Type B pancreatic cell (in vitro differentiated cells): ENCODE measurements around the gene RAB20. TPM values are rescaled to one million over a fixed set of nuclear protein-coding genes. Genes with fewer than 3 reads are reported as not detected.

ENCODE experiments used
- DNase-seq: peaks from one replicate; pipeline ENCODE4 v3.0.0; 2021; ENCODE audit warnings: mixed read lengths; ENCODE audit not compliant: unreplicated experiment; ENCODE audit errors: extremely low spot score
- H3K27ac Mint-ChIP-seq: 2 replicates; pipeline ENCODE4 v1.8.0; 2021; ENCODE audit warnings: mild to moderate bottlenecking, mixed read lengths
- H3K27me3 Mint-ChIP-seq: 2 replicates; pipeline ENCODE4 v1.8.0; 2021; ENCODE audit warnings: mixed read lengths
- H3K36me3 Mint-ChIP-seq: 2 replicates; pipeline ENCODE4 v1.8.0; 2021; ENCODE audit warnings: mixed read lengths
- H3K4me1 Mint-ChIP-seq: one replicate; pipeline ENCODE4 v1.8.0; 2021; ENCODE audit warnings: mixed read lengths; ENCODE audit not compliant: unreplicated experiment
- H3K4me3 Mint-ChIP-seq: 2 replicates; pipeline ENCODE4 v1.8.0; 2021; ENCODE audit warnings: mild to moderate bottlenecking, mixed read lengths
- H3K9me3 Mint-ChIP-seq: 2 replicates; pipeline ENCODE4 v1.8.0; 2021; ENCODE audit warnings: mixed read lengths
- total RNA-seq: library from RNA; stranded (reverse); gene quantifications from 2 replicates; pipeline ENCODE4 v1.2.1, GENCODE V29; 2021; ENCODE audit warnings: low replicate concordance
- TF ChIP-seq, protein P1 (sequence below): fragments of 200-600 bp; sonication (generic); conservative IDR thresholded peaks from 2 replicates; pipeline ENCODE4 v1.5.0; 2021; ENCODE audit warnings: antibody characterized with exemption, mild to moderate bottlenecking

RAB20 gene
- total RNA-seq, 1 donor from 2014 or later, result 6.4 TPM

DNA sequence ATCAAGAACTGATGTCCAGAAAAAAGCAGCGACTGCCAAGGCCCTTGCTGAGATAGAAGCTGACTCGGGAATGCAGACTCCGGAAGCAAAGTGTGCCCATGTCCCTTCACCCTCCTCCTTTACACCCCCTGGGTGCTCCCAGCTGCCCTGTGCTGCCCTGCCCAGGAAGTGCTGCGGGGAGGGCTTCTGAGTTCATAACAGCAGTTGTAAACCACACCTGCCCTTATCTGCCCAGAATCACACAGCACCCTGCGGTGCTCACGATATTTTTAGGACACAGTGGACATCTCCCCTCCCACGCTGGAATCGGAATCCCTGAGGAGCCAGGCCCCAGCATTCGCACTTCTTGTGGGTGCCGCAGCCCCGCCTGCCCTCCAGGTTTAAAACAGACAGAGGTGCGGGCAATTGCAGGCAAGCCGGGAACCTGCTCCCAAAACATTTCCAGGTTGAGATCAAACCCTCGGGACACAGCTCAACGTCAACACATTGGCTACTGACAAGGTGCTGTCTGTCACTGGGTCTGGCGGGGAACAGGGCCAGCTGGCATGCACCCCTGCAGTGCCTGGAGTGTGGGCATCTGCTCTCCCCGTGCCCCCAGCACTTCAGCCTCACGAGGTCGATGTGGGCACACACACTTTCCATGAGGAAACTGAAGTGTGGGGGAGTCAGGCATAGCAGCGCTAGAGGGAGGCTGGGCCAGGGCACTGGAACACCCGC lies 36.8 kb downstream of the RAB20 start:
- H3K4me1 Mint-ChIP-seq, result peaks cover 25% of the 10 kb centered on the region
- no peak overlapping the region for H3K4me3 Mint-ChIP-seq
- TF ChIP-seq, protein P1, sequence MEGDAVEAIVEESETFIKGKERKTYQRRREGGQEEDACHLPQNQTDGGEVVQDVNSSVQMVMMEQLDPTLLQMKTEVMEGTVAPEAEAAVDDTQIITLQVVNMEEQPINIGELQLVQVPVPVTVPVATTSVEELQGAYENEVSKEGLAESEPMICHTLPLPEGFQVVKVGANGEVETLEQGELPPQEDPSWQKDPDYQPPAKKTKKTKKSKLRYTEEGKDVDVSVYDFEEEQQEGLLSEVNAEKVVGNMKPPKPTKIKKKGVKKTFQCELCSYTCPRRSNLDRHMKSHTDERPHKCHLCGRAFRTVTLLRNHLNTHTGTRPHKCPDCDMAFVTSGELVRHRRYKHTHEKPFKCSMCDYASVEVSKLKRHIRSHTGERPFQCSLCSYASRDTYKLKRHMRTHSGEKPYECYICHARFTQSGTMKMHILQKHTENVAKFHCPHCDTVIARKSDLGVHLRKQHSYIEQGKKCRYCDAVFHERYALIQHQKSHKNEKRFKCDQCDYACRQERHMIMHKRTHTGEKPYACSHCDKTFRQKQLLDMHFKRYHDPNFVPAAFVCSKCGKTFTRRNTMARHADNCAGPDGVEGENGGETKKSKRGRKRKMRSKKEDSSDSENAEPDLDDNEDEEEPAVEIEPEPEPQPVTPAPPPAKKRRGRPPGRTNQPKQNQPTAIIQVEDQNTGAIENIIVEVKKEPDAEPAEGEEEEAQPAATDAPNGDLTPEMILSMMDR, result no peak
- DNase-seq, result no peak
- no peak overlapping the region for H3K27ac Mint-ChIP-seq
- H3K36me3 Mint-ChIP-seq, result no peaks in the 10 kb centered on the region
- no peaks in the 10 kb centered on the region for H3K27me3 Mint-ChIP-seq
- no peaks in the 10 kb centered on the region for H3K9me3 Mint-ChIP-seq

- Mint-ChIP-seq H3K4me1 (peaks cover 22% of the 10 kb centered on the region), H3K27ac (no peak overlapping the region), H3K27me3 (no peaks in the 10 kb centered on the region)
These were observed 37.5 kb downstream of the RAB20 start for GRCh38 chr13:110523838-110524540.

GRCh38 chr13:110523180-110523579 lies 38.3 kb downstream of the RAB20 start:
- TF ChIP-seq, protein P1, result no peak
- peaks cover 14% of the 10 kb centered on the region for H3K4me1 Mint-ChIP-seq

More at GRCh38 chr13:110523838-110524540, 37.5 kb downstream of the RAB20 start:
- TF ChIP-seq, protein P1, result no peak
- Mint-ChIP-seq H3K9me3 (no peaks in the 10 kb centered on the region), H3K36me3 (no peaks in the 10 kb centered on the region), H3K4me3 (no peak overlapping the region)
- no peak for DNase-seq

DNA sequence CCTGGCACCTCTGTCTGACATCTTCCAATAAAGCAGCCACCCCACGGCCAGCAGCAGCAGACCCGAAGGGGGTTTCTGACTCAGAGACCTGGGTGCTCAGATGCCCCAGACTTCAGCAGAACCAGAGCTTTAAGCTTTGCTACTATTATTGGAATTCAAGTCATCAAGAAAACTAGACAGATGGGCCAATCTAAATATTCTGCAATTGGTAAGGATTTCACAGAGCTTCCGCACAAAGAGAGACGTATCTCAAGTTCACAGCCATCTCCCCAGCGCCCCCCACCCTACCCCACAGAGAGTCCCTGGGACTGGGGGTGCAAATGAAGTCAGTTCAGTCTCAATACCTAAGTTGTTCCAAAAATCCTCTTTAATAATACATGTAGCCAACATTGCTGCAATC lies 38.8 kb downstream of the RAB20 start:
- TF ChIP-seq, protein P1, result no peak
- H3K36me3 Mint-ChIP-seq, result no peaks in the 10 kb centered on the region
- no peak for DNase-seq
- no peaks in the 10 kb centered on the region for H3K9me3 Mint-ChIP-seq
- H3K27ac Mint-ChIP-seq, result no peak overlapping the region
- H3K4me3 Mint-ChIP-seq, result no peak overlapping the region
- H3K4me1 Mint-ChIP-seq, result peaks cover 12% of the 10 kb centered on the region
- no peaks in the 10 kb centered on the region for H3K27me3 Mint-ChIP-seq

More at GRCh38 chr13:110523180-110523579, 38.3 kb downstream of the RAB20 start:
- Mint-ChIP-seq H3K36me3 (no peaks in the 10 kb centered on the region), H3K9me3 (no peaks in the 10 kb centered on the region), H3K4me3 (no peak overlapping the region), H3K27me3 (no peaks in the 10 kb centered on the region), H3K27ac (no peak overlapping the region)
- DNase-seq, result no peak

DNA sequence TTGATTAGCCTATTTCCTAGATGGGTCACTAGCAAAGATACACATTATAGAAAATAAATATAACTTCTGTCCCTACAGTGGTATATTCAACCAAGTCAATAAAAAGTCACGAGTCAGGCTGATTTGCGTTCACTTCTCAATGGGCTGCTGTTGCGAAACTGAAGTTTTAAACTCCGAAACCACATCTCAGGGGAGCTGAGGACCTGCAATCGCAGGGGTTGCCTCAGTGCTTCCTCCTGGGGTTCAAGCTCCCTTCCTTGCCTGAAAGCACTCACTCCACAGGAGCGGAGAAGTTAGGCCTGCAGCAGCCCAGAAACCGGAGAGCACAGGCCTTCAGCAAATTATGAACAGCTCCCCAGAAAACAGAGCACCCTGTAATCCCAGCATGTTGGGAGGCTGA lies 39.6 kb downstream of the RAB20 start:
- H3K27me3 Mint-ChIP-seq, result no peaks in the 10 kb centered on the region
- no peak for DNase-seq
- H3K4me1 Mint-ChIP-seq, result peaks cover 9% of the 10 kb centered on the region
- no peaks in the 10 kb centered on the region for H3K9me3 Mint-ChIP-seq
- no peak overlapping the region for H3K4me3 Mint-ChIP-seq
- TF ChIP-seq, protein P1, result no peak
- no peak overlapping the region for H3K27ac Mint-ChIP-seq
- no peaks in the 10 kb centered on the region for H3K36me3 Mint-ChIP-seq
